ENCODE data around the gene TEX52. TPM values are rescaled to one million over a fixed set of nuclear protein-coding genes. Genes with fewer than 3 reads are reported as not detected.

TEX52 gene
- total RNA-seq, 4 donors from 2014 or later, result not detected

GRCh38 chr12:2862876-2863275, 6.0 kb upstream of the TEX52 start:
- TF ChIP-seq, protein P1, sequence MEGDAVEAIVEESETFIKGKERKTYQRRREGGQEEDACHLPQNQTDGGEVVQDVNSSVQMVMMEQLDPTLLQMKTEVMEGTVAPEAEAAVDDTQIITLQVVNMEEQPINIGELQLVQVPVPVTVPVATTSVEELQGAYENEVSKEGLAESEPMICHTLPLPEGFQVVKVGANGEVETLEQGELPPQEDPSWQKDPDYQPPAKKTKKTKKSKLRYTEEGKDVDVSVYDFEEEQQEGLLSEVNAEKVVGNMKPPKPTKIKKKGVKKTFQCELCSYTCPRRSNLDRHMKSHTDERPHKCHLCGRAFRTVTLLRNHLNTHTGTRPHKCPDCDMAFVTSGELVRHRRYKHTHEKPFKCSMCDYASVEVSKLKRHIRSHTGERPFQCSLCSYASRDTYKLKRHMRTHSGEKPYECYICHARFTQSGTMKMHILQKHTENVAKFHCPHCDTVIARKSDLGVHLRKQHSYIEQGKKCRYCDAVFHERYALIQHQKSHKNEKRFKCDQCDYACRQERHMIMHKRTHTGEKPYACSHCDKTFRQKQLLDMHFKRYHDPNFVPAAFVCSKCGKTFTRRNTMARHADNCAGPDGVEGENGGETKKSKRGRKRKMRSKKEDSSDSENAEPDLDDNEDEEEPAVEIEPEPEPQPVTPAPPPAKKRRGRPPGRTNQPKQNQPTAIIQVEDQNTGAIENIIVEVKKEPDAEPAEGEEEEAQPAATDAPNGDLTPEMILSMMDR (IDR thresholded peaks at IDR 0.05; ENCODE audit: low read depth), result no peak

GRCh38 chr12:2860170-2860569, 3.3 kb upstream of the TEX52 start:
- TF ChIP-seq, protein P1 (IDR thresholded peaks at IDR 0.05; ENCODE audit: low read depth), result no peak

DNA sequence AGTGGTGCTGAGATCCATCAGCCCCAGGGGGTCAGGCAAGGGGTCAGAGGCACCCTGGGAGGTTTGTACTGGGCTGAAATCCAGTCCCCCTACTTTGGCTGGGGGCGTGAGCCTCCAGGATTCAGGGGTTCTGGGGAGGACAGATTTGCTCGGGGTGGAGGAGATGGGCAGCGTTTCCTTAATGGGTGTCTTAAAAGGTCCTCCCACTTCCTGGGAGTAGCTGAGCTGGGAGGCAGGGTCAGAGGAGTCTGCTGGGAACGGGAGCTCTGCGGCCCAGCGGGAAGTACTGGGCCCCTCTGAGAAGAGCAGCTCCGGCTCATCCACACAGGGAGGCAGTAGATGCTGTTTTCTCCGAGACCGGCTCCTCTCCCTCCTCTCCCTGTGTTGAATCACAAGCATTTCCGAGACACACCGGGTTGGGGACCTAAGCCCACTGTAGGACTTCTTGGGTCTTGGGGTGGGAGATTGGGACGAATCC, 2.1 kb upstream of the TEX52 start:
- TF ChIP-seq, protein P1 (IDR thresholded peaks at IDR 0.05; ENCODE audit: low read depth), result no peak

- TF ChIP-seq, protein P1 (IDR thresholded peaks at IDR 0.05; ENCODE audit: low read depth), result no peak
These were observed 1.5 kb upstream of the TEX52 start for GRCh38 chr12:2858334-2858733.

- TF ChIP-seq, protein P1 (IDR thresholded peaks at IDR 0.05; ENCODE audit: low read depth), result no peak
These were observed 737 bp upstream of the TEX52 start for GRCh38 chr12:2857576-2857975.

DNA sequence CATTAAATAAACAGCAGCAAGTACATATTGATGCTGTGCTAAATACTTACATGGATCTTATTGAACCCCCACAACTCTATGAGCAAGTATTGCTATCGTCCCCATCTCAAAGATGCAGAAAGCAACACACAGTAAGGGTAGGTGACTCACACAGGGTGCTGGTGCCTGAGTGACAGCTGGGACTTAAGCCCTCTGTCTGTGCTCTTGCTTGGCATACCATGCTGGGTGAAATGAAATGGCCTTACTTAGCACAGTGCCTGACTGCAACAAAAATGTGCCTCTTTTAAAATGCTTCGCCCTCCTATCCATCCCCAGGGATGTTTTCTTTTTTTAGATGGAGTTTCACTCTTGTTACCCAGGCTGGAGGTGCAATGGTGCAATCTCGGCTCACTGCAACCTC, 788 bp downstream of the TEX52 start:
- TF ChIP-seq, protein P1 (IDR thresholded peaks at IDR 0.05; ENCODE audit: low read depth), result no peak

DNA sequence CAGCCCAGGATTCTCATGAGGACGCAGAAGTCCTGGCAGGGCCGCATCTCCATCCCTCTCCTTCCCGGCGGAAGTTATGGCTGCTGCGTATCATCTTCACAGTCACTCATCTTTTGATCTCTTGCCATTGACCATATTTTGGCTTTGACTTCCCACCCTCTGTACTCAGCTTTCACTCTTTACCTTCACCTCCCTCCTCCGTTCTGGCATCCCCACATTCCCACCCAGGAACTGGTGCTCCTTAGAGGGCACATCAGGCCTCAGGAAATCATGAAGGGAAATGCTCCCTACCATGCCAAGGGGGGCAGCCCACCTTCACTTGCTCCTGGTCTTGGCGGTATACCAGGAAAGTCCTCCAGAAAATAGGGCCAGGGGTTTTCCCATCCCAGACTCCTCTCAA, 1.3 kb downstream of the TEX52 start:
- TF ChIP-seq, protein P1 (IDR thresholded peaks at IDR 0.05; ENCODE audit: low read depth), result no peak
